GM23338 (cell line): ENCODE measurements around the gene CEP20.

Experiments used
- CREB1 ChIP-seq: fragments of 250-450 bp; sonication (Bioruptor Pico); IDR thresholded peaks from 2 replicates; pipeline ENCODE4 v1.5.0; 2020; ENCODE audit warnings: low read depth, mild to moderate bottlenecking, moderate library complexity
- ETS1 ChIP-seq: IDR thresholded peaks from 2 replicates; pipeline ENCODE4 v1.6.1; 2016; ENCODE audit warnings: antibody characterized with exemption
- EZH2 ChIP-seq: fragments of 200-600 bp; sonication (generic); IDR thresholded peaks from one replicate; pipeline ENCODE4 v1.8.0; 2017; ENCODE audit warnings: antibody characterized with exemption, mild to moderate bottlenecking, low read depth; ENCODE audit not compliant: unreplicated experiment
- EZH2phosphoT487 ChIP-seq: fragments of 200-600 bp; sonication (generic); IDR thresholded peaks from one replicate; pipeline ENCODE4 v1.8.1; 2018; ENCODE audit warnings: antibody characterized with exemption; ENCODE audit not compliant: unreplicated experiment
- JUNB ChIP-seq: IDR thresholded peaks from one replicate; pipeline ENCODE4 v1.6.1; 2016; ENCODE audit warnings: antibody characterized with exemption; ENCODE audit not compliant: unreplicated experiment
- NANOG ChIP-seq: IDR thresholded peaks from 2 replicates; pipeline ENCODE4 v1.6.1; 2016; ENCODE audit warnings: antibody characterized with exemption, borderline replicate concordance
- POLR2AphosphoS5 ChIP-seq: IDR thresholded peaks from 2 replicates; pipeline ENCODE4 v1.6.1; 2016; ENCODE audit warnings: antibody characterized with exemption, low read depth
- REST ChIP-seq: IDR thresholded peaks from one replicate; pipeline ENCODE4 v1.6.1; 2018; ENCODE audit warnings: antibody characterized with exemption; ENCODE audit not compliant: unreplicated experiment
- STAT1 ChIP-seq: IDR thresholded peaks from one replicate; pipeline ENCODE4 v1.6.1; 2016; ENCODE audit warnings: antibody characterized with exemption; ENCODE audit not compliant: unreplicated experiment
- ZNF114 ChIP-seq: fragments of 250-450 bp; sonication (Bioruptor Pico); IDR thresholded peaks from 2 replicates; pipeline ENCODE4 v1.5.0; 2020; ENCODE audit warnings: mild to moderate bottlenecking, moderate library complexity
- ZNF331 ChIP-seq: fragments of 250-450 bp; sonication (Bioruptor Pico); IDR thresholded peaks from 2 replicates; pipeline ENCODE4 v1.5.0; 2020; ENCODE audit warnings: low read depth, mild to moderate bottlenecking, moderate library complexity
- TF ChIP-seq, protein P1 (sequence below), 2 experiments: fragments of 200-600 bp in 1 of 2; sonication (generic) in 1 of 2; conservative IDR thresholded peaks; 2 replicates each; pipeline versions ENCODE4 v1.5.1 to v1.6.1; 2016 to 2017; ENCODE audit warnings: antibody characterized with exemption in 2 of 2, low read depth in 2 of 2, mild to moderate bottlenecking in 2 of 2, moderate library complexity in 1 of 2

- TF ChIP-seq, protein P1, sequence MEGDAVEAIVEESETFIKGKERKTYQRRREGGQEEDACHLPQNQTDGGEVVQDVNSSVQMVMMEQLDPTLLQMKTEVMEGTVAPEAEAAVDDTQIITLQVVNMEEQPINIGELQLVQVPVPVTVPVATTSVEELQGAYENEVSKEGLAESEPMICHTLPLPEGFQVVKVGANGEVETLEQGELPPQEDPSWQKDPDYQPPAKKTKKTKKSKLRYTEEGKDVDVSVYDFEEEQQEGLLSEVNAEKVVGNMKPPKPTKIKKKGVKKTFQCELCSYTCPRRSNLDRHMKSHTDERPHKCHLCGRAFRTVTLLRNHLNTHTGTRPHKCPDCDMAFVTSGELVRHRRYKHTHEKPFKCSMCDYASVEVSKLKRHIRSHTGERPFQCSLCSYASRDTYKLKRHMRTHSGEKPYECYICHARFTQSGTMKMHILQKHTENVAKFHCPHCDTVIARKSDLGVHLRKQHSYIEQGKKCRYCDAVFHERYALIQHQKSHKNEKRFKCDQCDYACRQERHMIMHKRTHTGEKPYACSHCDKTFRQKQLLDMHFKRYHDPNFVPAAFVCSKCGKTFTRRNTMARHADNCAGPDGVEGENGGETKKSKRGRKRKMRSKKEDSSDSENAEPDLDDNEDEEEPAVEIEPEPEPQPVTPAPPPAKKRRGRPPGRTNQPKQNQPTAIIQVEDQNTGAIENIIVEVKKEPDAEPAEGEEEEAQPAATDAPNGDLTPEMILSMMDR (conservative IDR thresholded peaks at IDR 0.05; ENCODE audit: low read depth in 2 of 2), result no peak
- no peak for TF ChIP-seq EZH2
- no peak for TF ChIP-seq POLR2AphosphoS5
- TF ChIP-seq REST, result no peak
- no peak for TF ChIP-seq CREB1
- TF ChIP-seq EZH2phosphoT487, result no peak
- no peak for TF ChIP-seq ETS1
- TF ChIP-seq JUNB, result no peak
- no peak for TF ChIP-seq ZNF331 (CRISPR knock-in tag)
- no peak for TF ChIP-seq NANOG
- no peak for TF ChIP-seq ZNF114 (CRISPR knock-in tag)
- TF ChIP-seq STAT1, result no peak
These were observed 14.7 kb downstream of the CEP20 start for GRCh38 chr16:15873737-15874136.
